HG03045 (cell line): ENCODE data around the gene ACOT12.
"Not testable (repeated sequence)": the region's sequence is repeated elsewhere in the genome, so short reads cannot be mapped to it uniquely, and the experiment has no call there.

Experiments
- ATAC-seq: cut with Tn5 transposase; IDR thresholded peaks from one replicate; pipeline ENCODE4 v1.9.1; 2021; ENCODE audit warnings: mild to moderate bottlenecking, moderate library complexity; ENCODE audit not compliant: unreplicated experiment

ACOT12 gene

GRCh38 chr5:81345411-81346003, 48.4 kb downstream of the ACOT12 start:
- no peak for ATAC-seq

GRCh38 chr5:81344736-81345135, 49.2 kb downstream of the ACOT12 start:
- ATAC-seq, result no peak

- ATAC-seq, result not testable (repeated sequence)
Measured at GRCh38 chr5:81338213-81338612, 55.7 kb downstream of the ACOT12 start.

GRCh38 chr5:81337803-81338202, 56.1 kb downstream of the ACOT12 start:
- no peak for ATAC-seq

GRCh38 chr5:81336556-81336955, 57.4 kb downstream of the ACOT12 start:
- no peak for ATAC-seq

GRCh38 chr5:81335946-81336345, 58.0 kb downstream of the ACOT12 start:
- ATAC-seq, result no peak

GRCh38 chr5:81334304-81335061, 59.5 kb downstream of the ACOT12 start:
- ATAC-seq, result no peak

DNA sequence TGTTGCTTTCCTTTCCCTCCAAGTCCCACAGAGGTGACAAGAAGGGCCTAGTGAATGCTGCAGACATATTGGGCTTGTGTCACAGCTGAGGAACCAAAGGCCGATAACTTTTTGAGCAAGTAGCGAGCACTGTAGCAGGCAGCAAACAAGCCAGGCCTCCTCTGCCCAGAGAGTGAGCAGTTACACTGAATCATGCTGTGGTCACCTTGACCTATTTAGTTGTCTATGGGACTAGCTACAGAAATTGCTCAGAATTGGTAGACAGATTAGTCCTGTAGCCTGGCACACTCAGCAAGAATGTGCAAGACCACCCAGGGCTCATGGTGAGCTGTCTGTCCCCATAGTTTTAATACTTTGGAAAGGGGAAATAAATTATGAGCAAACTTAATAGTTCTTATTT, 67.4 kb downstream of the ACOT12 start:
- ATAC-seq, result no peak

- no peak for ATAC-seq
Measured at GRCh38 chr5:81317536-81317935, 76.4 kb downstream of the ACOT12 start.

- no peak for ATAC-seq
Measured at GRCh38 chr5:81316571-81316970, 77.4 kb downstream of the ACOT12 start.

GRCh38 chr5:81315830-81316229, 78.1 kb downstream of the ACOT12 start:
- ATAC-seq, result no peak

DNA sequence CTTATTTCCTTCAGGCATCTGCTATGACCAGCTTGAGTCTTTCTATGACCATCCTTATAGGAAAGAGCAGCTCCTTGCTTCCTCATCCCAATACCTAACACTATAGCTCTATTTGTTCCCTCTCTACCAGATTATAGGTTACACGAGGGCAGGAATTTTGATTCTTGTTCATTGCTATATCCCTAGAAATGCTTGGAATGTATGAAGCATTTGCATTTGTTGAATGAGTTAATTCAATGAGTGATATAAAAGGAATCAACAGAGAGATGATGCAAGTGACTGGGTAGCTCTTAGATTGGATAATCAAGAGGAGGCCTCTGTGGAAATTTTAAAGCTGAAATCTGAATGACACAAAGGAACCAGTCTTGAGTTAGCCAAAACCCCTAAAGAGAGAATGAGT, 78.6 kb downstream of the ACOT12 start:
- ATAC-seq, result no peak

- ATAC-seq, result no peak
Measured at GRCh38 chr5:81314581-81314980, 79.4 kb downstream of the ACOT12 start.

DNA sequence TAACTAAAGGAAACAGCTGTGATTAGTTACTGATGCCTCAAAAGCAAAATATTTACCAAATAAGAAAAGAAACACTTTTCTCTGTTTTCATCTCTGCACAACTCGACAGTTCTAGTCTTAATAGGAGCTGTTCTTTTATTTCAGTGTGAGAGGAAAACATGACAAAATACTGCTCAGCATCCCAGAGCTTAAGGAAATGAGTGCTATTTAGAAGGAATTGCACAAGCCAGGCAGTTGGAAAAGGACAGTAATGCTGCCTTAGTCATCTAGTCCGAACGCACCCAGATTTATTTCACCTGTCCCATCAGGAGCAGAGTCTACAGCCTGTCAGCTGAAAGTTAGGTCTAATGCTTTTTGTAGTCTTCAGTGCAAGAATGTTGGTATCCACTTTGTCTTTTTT, 80.2 kb downstream of the ACOT12 start:
- no peak for ATAC-seq

DNA sequence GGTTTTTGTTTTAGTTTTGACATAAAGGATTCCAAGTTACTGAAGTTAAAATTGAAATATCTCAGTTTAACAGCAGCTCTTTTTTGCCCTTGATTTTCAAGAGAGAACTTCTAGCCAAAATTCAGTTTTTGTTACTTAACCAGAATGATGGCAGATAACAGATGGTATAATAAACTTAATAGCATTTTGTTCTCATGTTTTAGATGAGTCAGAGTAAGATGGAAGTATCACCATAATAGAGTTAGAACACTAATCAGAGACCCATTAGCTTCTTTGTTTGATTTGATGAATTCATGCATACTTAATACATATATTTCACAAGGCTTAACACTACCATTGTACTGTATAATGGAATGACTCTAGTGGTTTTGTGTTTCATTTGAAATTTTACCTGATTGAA, 80.7 kb downstream of the ACOT12 start:
- ATAC-seq, result no peak

GRCh38 chr5:81310402-81311063, 83.4 kb downstream of the ACOT12 start:
- ATAC-seq, result no peak

- ATAC-seq, result no peak
Measured at GRCh38 chr5:81308836-81309235, 85.1 kb downstream of the ACOT12 start.

DNA sequence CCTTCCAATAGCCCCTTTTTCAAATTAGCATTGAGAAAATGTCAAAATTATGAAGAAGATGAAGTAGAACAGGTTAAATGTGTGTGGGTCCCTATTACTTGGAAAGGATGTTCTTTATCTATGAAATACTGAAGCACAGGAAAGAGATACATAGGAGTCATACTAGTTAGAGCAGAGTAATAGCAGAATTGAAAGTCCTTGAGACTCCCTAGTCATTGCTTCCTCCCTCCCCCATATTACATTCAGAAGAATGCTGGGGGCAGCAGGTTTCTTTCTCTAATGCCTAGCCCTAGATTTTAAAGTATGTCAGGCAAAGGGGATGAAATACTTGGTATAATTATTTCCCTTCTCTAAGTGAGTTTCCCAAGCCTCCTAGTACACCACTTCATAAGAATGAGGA, 88.1 kb downstream of the ACOT12 start:
- ATAC-seq, result no peak

DNA sequence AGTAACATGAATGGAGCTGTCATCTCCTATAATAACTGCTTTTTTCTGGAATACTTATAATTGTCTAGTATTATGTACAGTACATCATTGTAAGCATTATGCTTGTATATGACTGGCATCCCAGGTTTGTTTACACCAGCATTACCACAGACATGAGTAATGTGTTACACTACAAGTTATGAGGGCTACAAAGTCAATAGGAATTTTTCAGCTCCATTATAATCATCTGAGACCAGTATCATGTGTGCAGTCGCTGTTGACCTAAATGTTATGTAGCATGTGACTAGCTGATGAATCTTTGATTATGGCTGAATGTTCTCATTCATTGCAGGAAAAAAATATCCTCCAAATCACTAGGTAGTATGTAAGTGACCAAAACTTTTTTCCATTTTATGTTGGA, 90.4 kb downstream of the ACOT12 start:
- ATAC-seq, result no peak

DNA sequence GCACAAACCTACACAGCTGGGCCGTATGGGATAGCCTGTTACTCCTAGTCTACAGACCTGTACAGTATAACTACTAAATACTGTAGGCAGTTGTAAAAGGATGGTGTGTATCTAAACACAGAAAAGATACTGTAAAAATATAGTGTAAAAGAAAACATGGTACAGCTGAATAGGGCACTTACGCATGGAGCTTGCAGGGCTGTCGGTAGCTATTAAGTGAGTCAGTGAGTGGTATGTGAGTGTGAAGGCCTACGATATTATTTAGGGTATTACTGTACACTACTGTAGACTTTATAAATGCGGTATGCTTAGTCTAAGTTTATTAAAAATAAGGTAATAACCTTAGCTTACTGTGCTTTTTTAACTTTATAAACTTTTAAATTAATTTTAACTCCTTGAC, 91.3 kb downstream of the ACOT12 start:
- no peak for ATAC-seq

- ATAC-seq, result peak; percentile 98
Measured at GRCh38 chr5:81301271-81302015, 92.5 kb downstream of the ACOT12 start, which contains the start of gene ZCCHC9. TSS of gene ZCCHC9 (plus strand) at chr5:81301587. CDS start at chr5:81304758, 3,171 bp downstream.
